NOMO-1 (cell line): ENCODE measurements around the gene DNAAF1.

Experiments used
- DNase-seq, 2 experiments: peaks; one replicate each; lab custom pipeline; 2025; ENCODE audit not compliant: unreplicated experiment in 2 of 2; lab: John Stamatoyannopoulos, UW

Gene DNAAF1

GRCh38 chr16:84159007-84159406 is 13.9 kb downstream of the DNAAF1 start:
- DNase-seq, result no peak

- DNase-seq, result no peak
Measured at GRCh38 chr16:84159800-84160199, 14.7 kb downstream of the DNAAF1 start.

GRCh38 chr16:84161037-84161436 is 15.9 kb downstream of the DNAAF1 start:
- DNase-seq, result no peak

GRCh38 chr16:84161801-84162200 is 16.7 kb downstream of the DNAAF1 start:
- no peak for DNase-seq

GRCh38 chr16:84165746-84166145 is 20.6 kb downstream of the DNAAF1 start:
- no peak for DNase-seq

GRCh38 chr16:84166796-84167695 is 21.9 kb downstream of the DNAAF1 start:
- DNase-seq, result no peak

- no peak for DNase-seq
Measured at GRCh38 chr16:84169765-84170310, 24.7 kb downstream of the DNAAF1 start.

GRCh38 chr16:84174396-84174795 is 29.3 kb downstream of the DNAAF1 start:
- no peak for DNase-seq

GRCh38 chr16:84175350-84176081 is 30.4 kb downstream of the DNAAF1 start:
- DNase-seq, result peak; percentile 81 to 87

GRCh38 chr16:84176192-84177053 is 31.3 kb downstream of the DNAAF1 start:
- DNase-seq, result no peak

GRCh38 chr16:84177741-84178073 is 32.6 kb downstream of the DNAAF1 start:
- no peak for DNase-seq

- no peak for DNase-seq
Measured at GRCh38 chr16:84178146-84178765, 33.1 kb downstream of the DNAAF1 start.

- DNase-seq, result no peak
Measured at GRCh38 chr16:84178892-84179611, 33.9 kb downstream of the DNAAF1 start.

- no peak for DNase-seq
Measured at GRCh38 chr16:84179612-84180320, 34.7 kb downstream of the DNAAF1 start.

GRCh38 chr16:84180519-84181140 is 35.5 kb downstream of the DNAAF1 start:
- DNase-seq, result no peak

- DNase-seq, result no peak
Measured at GRCh38 chr16:84181144-84181915, 36.2 kb downstream of the DNAAF1 start.

- DNase-seq, result no peak
Measured at GRCh38 chr16:84182104-84182503, 37.0 kb downstream of the DNAAF1 start.
